ENCODE measurements around the gene PAX3. TPM values are rescaled to one million over a fixed set of nuclear protein-coding genes. Genes with fewer than 3 reads are reported as not detected.

Gene PAX3
- total RNA-seq, 1 experiment from 2014 or later, result not detected

DNA sequence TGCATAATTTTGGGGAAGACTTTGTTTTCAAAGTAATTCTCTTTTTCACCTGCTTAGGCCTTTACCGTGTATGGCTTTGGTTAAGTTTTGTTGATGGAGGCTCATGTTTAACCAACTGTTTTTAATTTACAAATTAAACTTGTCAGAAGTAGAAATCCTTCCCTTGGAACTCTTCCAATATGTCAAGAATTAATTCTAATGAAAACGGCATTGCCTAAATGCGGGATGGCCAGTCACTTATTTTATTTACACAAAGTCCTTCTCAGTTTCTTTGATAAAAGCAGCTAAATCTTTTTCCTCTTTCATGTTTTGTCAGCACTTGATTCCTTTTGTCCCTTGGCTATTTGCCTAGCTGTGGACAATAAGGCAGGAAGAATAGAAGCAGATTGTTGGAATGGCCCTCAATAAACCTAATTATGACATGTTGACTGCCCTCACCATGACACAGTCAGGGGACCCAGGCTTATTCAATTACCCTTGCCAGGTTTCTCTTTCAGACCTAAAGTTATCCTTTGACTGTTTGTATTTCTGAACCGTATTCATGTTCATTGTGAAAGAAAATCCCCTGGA, 26.3 kb downstream of the PAX3 start:
- no peaks in the 10 kb centered on the region for H3K9me3 ChIP-seq
- Mint-ChIP-seq H3K9me3 (ENCODE audit: unreplicated experiment) (no peaks in the 10 kb centered on the region), H3K4me3 (ENCODE audit: unreplicated experiment) (no peak overlapping the region), H3K27ac (ENCODE audit: unreplicated experiment) (no peak overlapping the region), H3K27me3 (ENCODE audit: insufficient read depth, unreplicated experiment) (peaks cover 30% of the 10 kb centered on the region), H3K4me1 (ENCODE audit: low read depth, unreplicated experiment) (no peaks in the 10 kb centered on the region), H3K36me3 (ENCODE audit: insufficient read depth, unreplicated experiment) (no peaks in the 10 kb centered on the region)
- no TSS peak for BruUV-seq (replicated peaks)
- no peaks in the 10 kb centered on the region for H3K36me3 ChIP-seq (ENCODE audit: control insufficient read depth, insufficient read depth, low read length)
- POLR2A ChIA-PET, result no interaction called here
- H3K27me3 ChIP-seq (replicated peaks; ENCODE audit: control insufficient read depth, insufficient read depth, low read length), result no peaks in the 10 kb centered on the region
- intact Hi-C loops (cut with micrococcal nuclease; ENCODE audit: unreplicated experiment), result no loop called here
- H3K4me3 ChIP-seq (ENCODE audit: low read depth, low read length), result no peak overlapping the region
- no peaks in the 10 kb centered on the region for H3K4me1 ChIP-seq
- TF ChIP-seq, protein P1, sequence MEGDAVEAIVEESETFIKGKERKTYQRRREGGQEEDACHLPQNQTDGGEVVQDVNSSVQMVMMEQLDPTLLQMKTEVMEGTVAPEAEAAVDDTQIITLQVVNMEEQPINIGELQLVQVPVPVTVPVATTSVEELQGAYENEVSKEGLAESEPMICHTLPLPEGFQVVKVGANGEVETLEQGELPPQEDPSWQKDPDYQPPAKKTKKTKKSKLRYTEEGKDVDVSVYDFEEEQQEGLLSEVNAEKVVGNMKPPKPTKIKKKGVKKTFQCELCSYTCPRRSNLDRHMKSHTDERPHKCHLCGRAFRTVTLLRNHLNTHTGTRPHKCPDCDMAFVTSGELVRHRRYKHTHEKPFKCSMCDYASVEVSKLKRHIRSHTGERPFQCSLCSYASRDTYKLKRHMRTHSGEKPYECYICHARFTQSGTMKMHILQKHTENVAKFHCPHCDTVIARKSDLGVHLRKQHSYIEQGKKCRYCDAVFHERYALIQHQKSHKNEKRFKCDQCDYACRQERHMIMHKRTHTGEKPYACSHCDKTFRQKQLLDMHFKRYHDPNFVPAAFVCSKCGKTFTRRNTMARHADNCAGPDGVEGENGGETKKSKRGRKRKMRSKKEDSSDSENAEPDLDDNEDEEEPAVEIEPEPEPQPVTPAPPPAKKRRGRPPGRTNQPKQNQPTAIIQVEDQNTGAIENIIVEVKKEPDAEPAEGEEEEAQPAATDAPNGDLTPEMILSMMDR (IDR thresholded peaks at IDR 0.05; ENCODE audit: insufficient read depth in 1 of 2, low read depth in 1 of 2, low read length in 1 of 2, severe bottlenecking in 1 of 2, unreplicated experiment in 1 of 2), result no peak
- no peak for DNase-seq
- CTCF ChIA-PET, result no interaction called here

DNA sequence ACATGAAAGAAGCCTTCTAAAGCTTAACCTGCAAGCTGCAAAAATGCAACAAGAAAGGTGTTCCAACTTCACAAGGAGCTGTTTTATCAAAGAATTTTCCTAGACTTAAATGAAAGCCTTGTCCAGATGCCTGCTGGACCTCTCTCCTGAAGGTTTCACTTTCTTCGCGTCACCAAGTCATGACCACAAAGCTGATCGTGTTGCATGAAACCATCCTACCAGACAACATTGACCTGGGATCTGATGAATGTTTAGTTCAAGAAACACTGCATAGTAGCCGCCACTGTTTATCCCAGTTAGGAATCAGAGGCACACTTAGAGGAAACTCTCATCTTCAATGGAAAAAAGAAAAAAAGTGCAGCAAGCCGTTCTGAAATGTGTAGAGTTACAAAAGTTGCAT, 26.9 kb downstream of the PAX3 start:
- no peaks in the 10 kb centered on the region for H3K27me3 ChIP-seq (replicated peaks; ENCODE audit: control insufficient read depth, insufficient read depth, low read length)

DNA sequence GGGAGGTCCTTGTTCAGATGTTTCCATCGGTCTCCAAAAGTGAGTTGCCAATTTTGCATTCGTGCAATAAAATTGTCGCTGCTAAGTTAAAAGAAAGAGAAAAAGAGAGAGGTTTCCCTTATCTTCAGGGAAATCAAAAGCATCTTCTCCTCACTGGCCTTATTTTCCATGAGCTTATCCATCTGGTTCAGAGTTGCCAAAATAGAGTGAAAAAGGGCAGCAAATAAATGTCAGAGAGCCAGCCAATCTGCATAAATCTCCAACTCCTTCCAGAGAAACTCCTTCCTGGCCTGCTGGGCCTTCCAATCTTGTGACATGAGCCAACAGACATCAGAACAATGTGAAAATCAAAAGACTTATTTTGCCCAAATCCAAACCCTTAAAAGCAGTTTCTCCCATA, 28.4 kb downstream of the PAX3 start:
- Mint-ChIP-seq H3K27me3 (ENCODE audit: insufficient read depth, unreplicated experiment) (peaks cover 19% of the 10 kb centered on the region), H3K27ac (ENCODE audit: unreplicated experiment) (no peak overlapping the region), H3K9me3 (ENCODE audit: unreplicated experiment) (no peaks in the 10 kb centered on the region), H3K4me3 (ENCODE audit: unreplicated experiment) (no peak overlapping the region), H3K36me3 (ENCODE audit: insufficient read depth, unreplicated experiment) (no peaks in the 10 kb centered on the region), H3K4me1 (ENCODE audit: low read depth, unreplicated experiment) (no peaks in the 10 kb centered on the region)
- no peaks in the 10 kb centered on the region for H3K4me1 ChIP-seq
- H3K4me3 ChIP-seq (ENCODE audit: low read depth, low read length), result no peak overlapping the region
- H3K36me3 ChIP-seq (ENCODE audit: control insufficient read depth, insufficient read depth, low read length), result no peaks in the 10 kb centered on the region
- no TSS peak for BruUV-seq (replicated peaks)
- TF ChIP-seq, protein P1 (IDR thresholded peaks at IDR 0.05; ENCODE audit: insufficient read depth in 1 of 2, low read depth in 1 of 2, low read length in 1 of 2, severe bottlenecking in 1 of 2, unreplicated experiment in 1 of 2), result no peak
- ChIA-PET POLR2A (no interaction called here), CTCF (no interaction called here)
- H3K9me3 ChIP-seq, result no peaks in the 10 kb centered on the region
- intact Hi-C loops (cut with micrococcal nuclease; ENCODE audit: unreplicated experiment), result no loop called here
- DNase-seq, result no peak
- no peaks in the 10 kb centered on the region for H3K27me3 ChIP-seq (replicated peaks; ENCODE audit: control insufficient read depth, insufficient read depth, low read length)

More for the DNA sequence above, 26.9 kb downstream of the PAX3 start:
- Histone ChIP-seq H3K9me3 (no peaks in the 10 kb centered on the region), H3K36me3 (ENCODE audit: control insufficient read depth, insufficient read depth, low read length) (no peaks in the 10 kb centered on the region), H3K4me3 (ENCODE audit: low read depth, low read length) (no peak overlapping the region), H3K4me1 (no peaks in the 10 kb centered on the region)
- Mint-ChIP-seq H3K36me3 (ENCODE audit: insufficient read depth, unreplicated experiment) (no peaks in the 10 kb centered on the region), H3K9me3 (ENCODE audit: unreplicated experiment) (no peaks in the 10 kb centered on the region), H3K4me1 (ENCODE audit: low read depth, unreplicated experiment) (no peaks in the 10 kb centered on the region), H3K4me3 (ENCODE audit: unreplicated experiment) (no peak overlapping the region), H3K27ac (ENCODE audit: unreplicated experiment) (no peak overlapping the region), H3K27me3 (ENCODE audit: insufficient read depth, unreplicated experiment) (peaks cover 25% of the 10 kb centered on the region)
- DNase-seq, result no peak
- CTCF ChIA-PET, result no interaction called here
- intact Hi-C loops (cut with micrococcal nuclease; ENCODE audit: unreplicated experiment), result no loop called here
- TF ChIP-seq, protein P1 (IDR thresholded peaks at IDR 0.05; ENCODE audit: insufficient read depth in 1 of 2, low read depth in 1 of 2, low read length in 1 of 2, severe bottlenecking in 1 of 2, unreplicated experiment in 1 of 2), result no peak
- POLR2A ChIA-PET, result no interaction called here
- BruUV-seq (replicated peaks), result no TSS peak
